ENCODE data around the gene MAB21L4.

The MAB21L4 gene

DNA sequence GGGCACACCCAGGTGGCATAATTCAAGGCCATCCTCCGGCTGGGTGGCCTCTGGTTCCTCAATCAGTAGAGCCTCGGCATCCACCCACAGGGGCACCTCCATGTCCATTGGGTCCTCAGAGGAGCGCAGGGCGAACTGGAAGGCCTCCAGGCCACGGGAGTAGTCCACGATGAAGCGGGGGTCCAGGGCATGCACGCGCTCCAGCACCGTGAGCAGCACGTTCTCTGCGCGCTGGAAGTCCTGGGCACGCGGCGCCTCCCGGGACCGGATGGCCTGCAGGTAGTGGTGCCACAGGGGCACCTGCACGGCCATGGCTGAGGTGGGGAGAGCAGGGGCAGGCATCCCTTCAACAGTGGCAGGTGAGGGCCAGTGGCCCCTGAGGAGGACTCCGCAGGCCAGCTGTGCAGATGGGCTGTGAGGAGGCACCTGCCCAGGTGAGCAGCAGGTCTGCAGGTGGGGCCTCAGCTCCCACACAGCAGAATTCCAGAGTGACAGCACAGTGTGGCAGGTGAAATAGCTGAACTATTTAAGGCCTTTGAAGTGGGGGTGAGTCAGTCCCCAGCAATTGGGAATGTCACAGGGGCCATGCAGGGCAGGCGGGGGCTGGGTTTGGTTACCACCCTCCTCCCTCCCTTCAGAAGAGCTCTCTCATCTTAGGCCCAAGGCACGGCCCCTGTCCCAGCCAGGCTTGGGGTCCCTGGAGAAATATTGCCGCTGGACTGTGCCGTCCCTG is at the start of gene MAB21L4:
TSS of gene MAB21L4 (minus strand) at position 501 of the 733 bp plus-strand sequence. CDS start at position 342, 159 bp downstream.
- no peak for DNase-seq (ENCODE audit: low read depth)
- TF ChIP-seq, protein P1, sequence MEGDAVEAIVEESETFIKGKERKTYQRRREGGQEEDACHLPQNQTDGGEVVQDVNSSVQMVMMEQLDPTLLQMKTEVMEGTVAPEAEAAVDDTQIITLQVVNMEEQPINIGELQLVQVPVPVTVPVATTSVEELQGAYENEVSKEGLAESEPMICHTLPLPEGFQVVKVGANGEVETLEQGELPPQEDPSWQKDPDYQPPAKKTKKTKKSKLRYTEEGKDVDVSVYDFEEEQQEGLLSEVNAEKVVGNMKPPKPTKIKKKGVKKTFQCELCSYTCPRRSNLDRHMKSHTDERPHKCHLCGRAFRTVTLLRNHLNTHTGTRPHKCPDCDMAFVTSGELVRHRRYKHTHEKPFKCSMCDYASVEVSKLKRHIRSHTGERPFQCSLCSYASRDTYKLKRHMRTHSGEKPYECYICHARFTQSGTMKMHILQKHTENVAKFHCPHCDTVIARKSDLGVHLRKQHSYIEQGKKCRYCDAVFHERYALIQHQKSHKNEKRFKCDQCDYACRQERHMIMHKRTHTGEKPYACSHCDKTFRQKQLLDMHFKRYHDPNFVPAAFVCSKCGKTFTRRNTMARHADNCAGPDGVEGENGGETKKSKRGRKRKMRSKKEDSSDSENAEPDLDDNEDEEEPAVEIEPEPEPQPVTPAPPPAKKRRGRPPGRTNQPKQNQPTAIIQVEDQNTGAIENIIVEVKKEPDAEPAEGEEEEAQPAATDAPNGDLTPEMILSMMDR (IDR thresholded peaks at IDR 0.05; ENCODE audit: control insufficient read depth, extremely low read depth, insufficient read depth): no peak

DNA sequence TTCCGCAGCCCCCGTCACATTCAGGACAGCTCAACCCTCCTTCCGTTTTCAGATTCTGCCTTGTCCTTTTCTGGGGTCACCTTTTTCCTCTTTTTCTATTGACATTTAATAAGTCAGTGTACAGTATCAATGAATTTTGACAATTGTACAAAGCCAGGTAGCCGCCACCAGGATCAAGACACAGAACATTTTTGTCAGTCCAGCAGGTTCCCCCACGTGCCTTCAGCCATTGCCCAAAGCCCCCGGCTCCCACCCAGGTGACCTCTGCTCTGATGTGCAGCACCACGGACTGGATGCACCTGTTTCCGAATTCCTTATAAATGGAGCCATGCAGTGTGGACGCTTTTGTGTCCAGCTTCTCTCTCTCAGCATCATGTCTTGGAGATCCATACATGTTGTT is 40.1 kb upstream of the MAB21L4 start:
- H3K4me3 ChIP-seq (ENCODE audit: low read depth, low read length): no peak overlapping the region
- DNase-seq (ENCODE audit: low read depth): no peak
- TF ChIP-seq, protein P1 (IDR thresholded peaks at IDR 0.05; ENCODE audit: control insufficient read depth, extremely low read depth, insufficient read depth): no peak

More for the DNA sequence above, at the start of gene MAB21L4:
- no peak within 1 kb of the TSS for H3K4me3 ChIP-seq (ENCODE audit: low read depth, low read length)

- no peak for DNase-seq (ENCODE audit: low read depth)
- H3K4me3 ChIP-seq (ENCODE audit: low read depth, low read length): no peak overlapping the region
- TF ChIP-seq, protein P1 (IDR thresholded peaks at IDR 0.05; ENCODE audit: control insufficient read depth, extremely low read depth, insufficient read depth): no peak
These were observed 39.3 kb upstream of the MAB21L4 start for GRCh38 chr2:240935103-240935876.

DNA sequence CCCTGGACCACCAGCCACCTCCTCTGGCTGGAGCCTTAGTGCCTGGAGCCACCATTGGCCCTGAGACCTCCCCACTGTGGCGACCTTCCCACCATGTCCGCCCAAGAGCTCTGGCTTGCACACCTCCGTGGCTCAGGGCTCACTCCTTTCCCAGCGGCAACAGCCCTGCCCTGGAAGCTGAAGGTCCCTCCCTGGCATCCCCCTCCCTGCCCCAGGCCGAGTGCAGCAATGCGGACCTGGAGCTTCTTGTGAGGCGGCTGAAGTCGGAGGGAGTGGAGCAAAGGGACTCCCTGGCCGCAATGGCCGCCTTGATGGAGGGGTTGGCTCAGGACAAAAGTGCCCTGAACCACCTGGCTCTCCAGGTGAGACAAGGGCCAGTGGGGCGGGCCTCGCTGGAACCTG is 38.7 kb upstream of the MAB21L4 start:
- no peak for DNase-seq (ENCODE audit: low read depth)
- H3K4me3 ChIP-seq (ENCODE audit: low read depth, low read length): no peak overlapping the region
- TF ChIP-seq, protein P1 (IDR thresholded peaks at IDR 0.05; ENCODE audit: control insufficient read depth, extremely low read depth, insufficient read depth): no peak

DNA sequence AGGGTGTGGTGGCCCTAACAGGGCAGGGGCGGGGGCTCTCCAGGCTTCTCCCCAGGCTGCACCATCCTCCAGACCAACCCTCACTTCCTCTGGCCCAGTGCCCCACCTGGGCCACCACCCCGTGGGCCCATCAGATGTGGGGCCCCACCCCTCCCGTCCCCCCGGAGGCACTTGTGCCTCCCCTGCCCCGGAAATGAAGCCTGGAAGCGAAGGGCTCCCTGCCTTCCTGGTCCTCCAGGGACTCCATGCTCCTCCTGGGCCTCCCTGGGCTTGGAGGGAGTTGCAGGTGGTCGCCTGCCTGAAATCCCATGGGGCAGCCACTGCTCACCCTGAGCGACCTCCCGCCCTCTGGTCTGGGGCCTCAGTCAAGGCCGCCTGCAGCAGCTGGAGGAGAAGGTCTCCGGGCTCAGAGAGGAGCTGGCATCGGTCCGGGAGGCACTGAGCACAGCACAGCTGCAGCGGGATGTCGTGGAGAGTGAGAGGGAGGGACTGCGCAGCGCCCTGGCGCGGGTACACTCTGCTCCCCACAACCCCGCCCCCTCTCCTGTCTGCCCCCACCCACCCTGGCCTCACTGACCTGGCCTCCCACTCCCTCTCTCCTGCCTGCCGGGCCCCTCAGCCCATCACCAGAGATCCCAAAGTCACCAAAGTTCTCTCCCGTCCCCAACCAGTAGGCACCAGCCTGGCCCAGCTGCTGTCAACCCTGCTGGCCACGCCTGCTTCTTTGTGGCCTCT is 38.2 kb upstream of the MAB21L4 start:
- DNase-seq (ENCODE audit: low read depth): no peak
- H3K4me3 ChIP-seq (ENCODE audit: low read depth, low read length): no peak overlapping the region
- TF ChIP-seq, protein P1 (IDR thresholded peaks at IDR 0.05; ENCODE audit: control insufficient read depth, extremely low read depth, insufficient read depth): no peak

DNA sequence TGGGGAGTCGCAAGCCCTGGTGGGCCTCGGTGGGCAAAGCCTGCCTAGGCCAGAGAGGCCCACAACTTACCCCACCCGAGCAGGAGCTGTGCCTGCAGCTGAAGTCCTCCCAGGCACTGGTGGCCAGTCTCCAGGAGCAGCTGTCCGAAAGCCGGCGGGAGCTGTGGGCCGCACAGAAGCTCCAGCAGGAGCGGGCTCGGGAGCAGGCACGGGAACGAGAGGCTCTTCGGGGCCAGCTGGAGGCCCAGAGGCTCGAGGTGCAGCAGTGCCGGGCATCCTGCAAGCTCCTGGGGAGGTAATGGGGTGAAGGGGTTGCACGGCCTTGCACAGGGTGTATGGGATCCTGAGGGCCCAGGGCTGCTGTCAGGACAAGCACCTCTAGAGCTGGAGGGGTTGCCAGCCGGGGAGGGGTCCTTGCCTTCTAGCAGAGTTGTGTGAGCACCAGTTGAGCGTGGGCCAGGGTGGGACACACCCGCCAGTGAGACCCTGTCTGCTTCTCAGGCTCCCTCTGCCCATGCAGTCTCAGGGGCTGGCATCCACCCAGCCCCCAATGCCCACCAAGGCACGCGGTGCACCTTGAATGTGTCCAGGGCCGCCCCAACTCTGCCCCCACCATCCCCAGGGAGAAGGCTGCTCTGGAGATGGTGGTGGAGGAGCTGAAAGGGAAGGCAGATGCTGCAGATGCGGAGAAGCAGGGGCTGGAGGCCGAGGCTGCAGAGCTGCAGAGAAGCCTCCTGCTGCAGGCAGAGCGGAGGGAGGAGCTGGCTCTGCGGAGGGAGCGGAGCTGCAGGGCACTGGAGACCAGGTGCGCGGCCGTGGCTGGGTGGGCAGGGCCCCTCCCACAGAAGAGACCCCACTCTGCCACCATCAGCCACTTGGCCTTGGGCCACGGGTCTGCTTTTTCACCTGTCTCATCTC is 37.4 kb upstream of the MAB21L4 start:
- no peak overlapping the region for H3K4me3 ChIP-seq (ENCODE audit: low read depth, low read length)
- no peak for DNase-seq (ENCODE audit: low read depth)
- TF ChIP-seq, protein P1 (IDR thresholded peaks at IDR 0.05; ENCODE audit: control insufficient read depth, extremely low read depth, insufficient read depth): no peak
